CD4-positive, alpha-beta T cell treated with Interleukin-4 for 1 hour (primary cell): ENCODE measurements around the gene ASAP2.

Experiments used
- DNase-seq, 2 donors: peaks; one replicate each; pipeline ENCODE4 v3.0.0-alpha.2; 2020 to 2022

Gene ASAP2

DNA sequence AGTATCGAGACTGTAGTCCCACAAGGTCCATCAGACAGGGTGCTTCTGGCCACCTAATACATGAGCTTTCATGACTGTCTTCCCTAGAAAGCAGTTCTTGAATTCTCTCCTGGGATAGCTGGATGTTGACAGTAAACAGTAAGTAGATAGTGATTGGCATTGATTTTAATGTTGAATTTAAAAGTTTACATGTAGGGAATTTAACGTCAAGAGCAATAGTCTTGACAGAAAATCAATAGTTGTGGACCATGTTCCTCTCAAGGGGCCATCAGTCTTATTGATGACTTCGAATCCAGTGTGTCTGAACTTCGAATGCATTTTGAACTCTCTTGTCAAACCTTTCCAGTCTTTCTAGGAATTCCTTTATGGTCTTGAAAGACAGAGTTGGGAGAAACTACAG, 152.9 kb downstream of the ASAP2 start:
- DNase-seq: no peak

DNA sequence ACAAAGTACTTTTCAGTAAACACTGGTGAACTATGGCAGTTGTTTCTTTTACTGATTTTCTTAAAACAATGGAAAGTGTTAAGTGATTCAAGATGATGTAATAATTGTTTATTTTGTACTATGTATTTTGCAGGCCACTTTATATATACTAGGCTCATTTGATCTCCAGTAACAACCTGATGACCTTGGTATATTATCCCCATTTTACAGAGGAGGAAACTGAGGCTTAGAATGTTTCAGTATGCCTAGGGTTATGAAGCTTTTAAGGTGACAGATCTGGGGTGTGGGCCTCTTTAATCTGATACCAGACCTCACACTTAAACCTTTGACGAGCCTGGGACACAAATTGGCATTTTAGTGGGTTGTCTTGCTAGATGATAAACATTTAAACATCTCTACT, 153.5 kb downstream of the ASAP2 start:
- no peak for DNase-seq

DNA sequence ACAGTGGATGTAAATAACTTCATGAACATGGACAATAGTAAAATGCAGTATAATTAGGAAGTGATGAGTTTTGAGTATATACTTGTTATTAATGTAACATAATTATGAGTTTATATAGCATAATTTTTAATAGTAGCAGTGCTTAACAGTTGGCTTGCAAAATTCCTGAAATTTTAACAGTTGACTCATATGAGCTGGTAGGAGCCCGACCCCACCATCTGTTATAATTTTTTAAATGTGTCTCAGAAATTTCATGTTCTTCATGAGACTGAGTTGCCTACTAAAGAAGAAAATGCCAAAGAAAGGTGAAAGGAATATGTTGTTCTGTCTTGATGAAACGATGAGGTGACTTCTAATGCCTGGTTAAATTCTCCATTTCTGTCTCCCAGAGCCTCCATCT, 154.1 kb downstream of the ASAP2 start:
- no peak for DNase-seq

DNA sequence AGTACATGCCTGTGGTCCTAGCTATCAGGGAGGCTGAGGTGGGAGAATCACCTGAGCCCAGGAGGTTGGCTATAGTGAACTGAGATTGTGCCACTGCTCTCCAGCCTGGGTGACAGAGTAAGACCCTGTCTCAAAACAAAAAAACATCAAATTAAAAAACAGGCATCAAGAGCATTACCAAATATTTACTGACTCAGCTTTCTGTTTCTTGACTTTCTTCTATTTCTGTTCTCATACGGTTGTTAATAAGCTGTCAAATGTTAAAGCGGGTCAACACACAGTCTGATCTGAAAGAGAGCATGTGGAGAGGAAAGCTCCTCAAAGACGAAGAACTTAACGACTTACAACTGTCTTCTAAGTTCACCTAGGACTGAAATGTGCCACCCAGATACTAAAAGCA, 157.8 kb downstream of the ASAP2 start:
- DNase-seq: no peak

DNA sequence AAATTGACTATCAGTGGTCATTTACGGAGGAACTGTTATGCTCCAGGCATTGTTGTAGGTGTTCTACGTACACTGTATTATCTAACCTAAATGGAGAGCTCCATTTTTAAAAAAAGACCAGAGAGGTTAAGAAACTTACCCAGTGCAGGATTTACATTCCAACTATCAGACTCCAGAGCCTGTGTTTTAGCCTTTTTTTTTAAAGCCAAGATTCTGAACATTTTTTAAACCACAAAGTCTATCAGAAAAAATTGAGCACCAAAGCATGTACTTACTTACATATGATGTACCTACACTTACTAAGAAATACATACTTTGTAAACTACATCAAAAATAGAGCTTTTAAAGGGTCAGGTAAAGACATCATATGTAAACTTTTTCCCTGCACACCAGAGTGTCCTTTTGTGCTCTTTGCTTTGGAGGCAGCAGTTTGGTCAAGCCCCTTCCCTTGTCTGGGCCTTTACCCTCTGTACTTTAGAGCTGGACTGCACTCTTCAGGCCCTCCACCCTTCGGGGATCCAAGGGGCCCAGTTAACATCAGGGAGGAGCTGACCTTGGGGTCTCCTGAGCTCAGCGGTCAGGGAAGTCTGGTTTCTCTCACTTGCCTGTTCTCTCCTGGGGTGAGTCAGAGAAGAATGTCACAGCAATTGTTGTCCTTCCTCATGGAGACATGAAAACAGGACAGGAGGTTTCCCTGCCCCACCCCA, 158.3 kb downstream of the ASAP2 start:
- DNase-seq: no peak

DNA sequence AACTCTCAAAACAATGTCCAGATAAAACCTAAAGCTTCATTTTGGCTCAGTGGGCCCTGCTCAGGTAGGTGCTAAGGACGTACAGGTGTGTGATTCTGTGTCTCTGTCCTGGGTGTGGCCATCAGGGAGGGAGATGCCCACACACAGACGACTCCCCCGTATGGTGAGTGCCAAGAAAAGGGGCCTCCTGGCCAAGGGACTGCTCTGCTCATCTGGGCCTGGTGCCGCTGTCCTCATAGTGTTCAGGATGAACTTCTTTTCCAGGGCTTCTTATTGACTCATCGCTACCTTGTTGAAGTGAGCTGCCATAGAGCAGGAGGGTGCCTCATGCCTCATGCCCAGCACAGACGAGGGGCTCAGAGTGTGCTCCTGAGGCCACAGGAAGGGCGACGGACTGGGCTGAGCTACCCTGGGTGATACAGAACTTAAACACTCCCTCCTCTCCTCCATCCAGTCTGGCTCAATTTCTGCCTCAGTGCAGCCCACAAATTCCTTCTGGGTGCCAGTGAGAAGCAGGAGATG, 158.9 kb downstream of the ASAP2 start:
- DNase-seq: no peak

DNA sequence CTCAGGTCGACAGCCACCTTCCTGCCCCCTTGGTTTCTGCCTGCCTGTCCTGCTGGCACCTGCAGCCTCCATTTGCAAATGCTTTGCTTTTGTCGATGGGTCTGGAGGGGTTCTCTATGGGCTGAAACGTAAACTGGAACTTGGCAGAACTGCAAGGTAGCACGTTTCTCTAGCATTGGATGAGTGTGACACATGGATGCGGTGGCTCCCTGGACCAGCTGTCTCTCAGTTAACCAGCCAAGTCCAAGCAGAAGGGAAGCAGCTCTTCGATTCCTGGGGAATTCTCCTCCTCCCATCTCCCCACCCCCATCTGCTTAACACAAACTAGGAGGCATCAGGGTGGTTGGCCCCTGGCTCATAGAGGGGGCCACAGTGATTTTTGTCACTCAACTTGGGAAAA, 159.4 kb downstream of the ASAP2 start:
- DNase-seq: no peak

DNA sequence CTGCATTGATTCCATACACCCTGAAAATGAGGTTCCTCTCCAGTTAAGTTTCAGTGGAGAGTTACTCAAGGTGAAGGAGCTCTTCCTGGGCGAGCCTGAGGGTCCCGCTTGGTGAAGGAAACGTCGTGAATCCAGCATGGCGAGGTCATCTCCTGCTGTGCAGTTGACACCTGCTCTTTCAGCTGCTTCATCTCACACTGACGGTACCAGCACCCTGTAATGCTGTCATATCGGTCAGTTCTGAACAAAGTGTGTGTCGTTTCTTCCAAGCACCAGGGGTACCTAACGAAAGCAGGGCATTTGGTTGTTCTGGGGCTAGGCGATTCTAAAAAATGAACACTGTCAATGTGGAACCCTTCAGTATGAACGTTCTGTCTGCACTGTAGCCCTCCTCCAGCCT, 164.1 kb downstream of the ASAP2 start:
- no peak for DNase-seq

DNA sequence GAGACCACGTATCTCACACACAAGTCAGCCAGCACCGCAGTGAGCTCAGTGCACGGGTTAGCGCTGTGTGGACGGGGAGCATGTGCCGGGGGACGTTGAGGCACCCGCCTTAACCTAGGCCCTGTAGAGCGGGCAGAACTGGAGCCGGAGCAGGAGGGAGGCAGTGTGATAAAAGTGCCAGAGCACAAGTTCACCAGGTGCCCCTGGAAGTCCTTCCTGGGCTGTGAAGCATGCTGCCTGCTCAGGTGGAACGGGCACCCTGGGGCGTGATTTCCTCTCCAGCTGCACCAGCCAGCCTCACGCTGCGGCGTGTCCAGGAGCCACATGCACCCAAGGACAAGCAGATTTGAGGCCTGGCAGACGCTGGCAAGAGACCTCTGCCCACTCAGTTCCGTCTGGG, 166.4 kb downstream of the ASAP2 start:
- no peak for DNase-seq

DNA sequence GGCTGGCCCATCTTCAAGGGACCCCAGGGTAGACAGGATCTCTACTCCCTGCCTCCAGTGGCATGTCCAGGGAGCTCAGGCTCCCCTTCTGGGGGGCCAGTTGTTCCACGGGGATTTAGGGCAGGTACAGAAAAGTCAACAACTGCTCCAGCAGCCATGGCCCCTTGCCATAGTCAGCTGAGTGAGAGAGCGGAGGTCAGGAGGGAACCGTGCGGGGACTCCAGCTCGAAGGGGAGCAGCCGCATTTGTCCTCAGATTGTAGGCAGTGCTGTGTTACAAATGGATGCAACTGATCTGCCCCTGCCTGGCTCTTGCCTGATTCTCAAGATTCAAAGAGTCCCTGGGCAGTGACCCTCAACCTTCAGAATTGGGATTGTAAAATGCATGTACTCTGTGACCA, 166.9 kb downstream of the ASAP2 start:
- DNase-seq: no peak

DNA sequence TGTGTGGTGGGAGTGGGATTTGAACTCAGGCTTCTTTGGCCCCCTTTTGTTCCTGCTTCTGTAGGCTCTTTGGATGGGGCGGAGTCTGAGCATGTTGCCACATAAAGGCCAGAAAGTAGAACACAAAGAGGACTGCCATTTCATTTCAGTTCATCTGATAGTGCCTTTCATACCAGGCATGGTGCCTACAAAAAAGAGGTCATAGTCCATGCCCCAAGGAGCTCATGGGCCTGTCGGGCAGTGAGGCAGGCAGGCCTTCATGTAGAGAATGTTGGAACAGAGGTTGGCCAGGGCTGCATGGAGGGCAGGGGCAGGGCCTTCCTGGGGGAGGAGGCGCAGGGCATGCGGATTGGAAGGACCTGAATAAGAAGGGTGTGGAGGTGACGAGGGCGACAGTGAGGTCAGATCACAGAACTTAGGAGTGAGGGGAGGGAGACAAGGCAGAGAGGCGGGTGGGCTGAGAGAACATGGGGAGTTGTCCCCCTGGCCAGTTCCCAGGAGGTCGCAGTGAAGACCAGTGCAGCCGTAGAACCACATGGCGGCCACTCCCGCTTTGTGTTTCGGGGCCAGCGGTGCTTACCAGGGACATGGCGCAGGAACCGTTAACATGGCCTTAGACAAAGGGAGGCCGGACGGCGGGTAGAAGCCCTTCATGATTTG, 167.6 kb downstream of the ASAP2 start:
- no peak for DNase-seq

DNA sequence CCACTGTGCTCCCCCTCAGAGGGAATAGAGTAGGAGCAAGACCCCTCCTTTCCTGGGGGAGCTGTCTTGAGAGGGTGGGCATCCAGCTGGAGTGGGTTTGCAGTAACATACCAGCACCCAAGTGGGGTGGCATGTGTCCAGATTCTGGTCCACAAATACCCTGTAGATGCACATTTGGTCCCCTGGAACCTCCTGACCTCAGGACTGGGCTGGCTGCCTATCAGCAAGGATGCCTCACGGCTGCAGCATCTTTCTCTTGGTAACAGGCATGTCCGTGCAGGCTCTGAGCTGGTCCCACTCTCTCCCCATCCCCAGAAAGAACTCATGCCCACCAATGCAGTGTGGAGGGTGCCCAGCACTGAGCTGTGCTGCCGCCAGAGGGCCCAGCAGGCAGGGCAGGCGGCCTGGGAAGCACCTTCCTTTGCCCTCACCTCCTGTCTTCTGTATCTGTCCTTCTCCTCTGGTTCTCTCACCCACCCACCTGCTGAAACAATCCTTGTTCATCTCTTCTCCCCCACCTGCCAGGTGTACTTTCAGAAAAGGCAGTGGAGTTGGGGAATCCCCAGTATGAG, 169.3 kb downstream of the ASAP2 start:
- no peak for DNase-seq

DNA sequence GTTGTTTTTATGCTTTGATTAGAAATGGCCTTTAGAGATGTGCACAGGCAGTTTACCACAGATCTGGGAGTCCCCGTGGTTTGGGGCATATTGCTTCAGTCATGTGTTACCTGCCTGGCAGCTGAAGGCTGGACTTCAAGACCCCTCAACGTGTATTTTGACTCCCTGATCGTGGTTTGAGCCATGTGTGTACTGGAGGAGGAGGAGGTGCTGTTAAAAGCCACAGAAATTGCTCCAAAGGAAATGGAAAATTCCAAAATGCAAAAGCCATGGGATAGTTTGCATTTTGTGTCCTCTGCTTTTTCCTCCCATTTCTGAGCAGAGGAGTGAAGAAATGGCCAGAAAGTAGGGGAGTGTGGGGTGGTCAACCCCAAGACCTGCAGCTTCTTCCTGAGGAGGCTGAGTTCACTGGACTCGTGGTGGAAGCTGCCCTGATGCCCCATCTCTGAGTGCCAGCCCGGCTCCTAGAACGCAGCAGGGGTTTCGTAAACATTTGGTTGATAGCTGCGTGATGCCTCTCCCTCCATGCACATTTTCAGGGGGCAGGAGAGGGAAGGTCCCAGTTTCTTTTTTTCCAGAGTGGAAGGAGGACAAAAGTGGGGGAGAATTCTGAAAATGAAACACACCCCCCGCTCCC, 171.0 kb downstream of the ASAP2 start:
- DNase-seq: no peak

DNA sequence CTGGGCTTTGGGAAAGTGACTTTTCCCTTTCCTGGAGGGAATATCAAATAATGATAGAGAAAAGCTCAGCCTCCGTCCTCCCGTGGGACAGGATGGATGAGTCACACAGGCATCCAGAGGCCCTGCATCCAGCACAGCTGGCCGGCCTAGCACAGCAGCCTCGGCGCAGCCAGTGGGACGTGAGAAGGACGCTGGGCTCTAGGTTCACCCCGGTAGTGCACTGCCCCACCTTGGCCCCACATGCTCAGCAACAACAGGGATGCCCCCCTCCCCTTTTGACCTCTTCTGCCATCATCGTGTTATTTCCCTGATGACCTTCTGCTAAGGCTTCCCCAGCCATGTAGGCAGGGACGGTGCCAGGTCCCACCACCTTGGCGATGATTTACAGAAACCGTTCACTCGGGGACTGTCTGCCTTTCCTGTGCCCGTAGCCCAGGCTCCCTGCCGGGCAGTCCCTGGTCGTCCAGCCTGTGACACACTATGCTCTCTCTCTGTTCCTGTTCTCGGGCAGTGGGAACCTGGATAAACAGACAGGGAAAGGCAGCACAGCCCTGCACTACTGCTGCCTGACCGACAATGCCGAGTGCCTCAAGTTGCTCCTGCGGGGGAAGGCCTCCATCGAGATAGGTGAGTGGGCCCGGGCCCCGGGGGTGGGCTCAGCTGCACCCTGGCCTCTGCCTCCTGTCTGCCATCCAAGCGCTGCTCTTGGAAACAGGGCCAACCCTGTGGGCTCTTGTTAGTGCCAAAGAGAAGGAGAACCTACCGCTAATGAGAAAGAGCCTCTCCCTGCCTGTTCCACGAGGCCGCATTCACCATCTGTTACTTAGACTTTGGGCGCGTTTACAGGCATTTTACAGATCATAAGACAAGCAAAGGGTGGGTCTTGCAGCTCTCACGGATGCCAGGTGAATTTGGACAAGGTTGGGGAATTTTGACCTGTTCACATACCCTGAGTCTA, 172.1 kb downstream of the ASAP2 start:
- DNase-seq: no peak

DNA sequence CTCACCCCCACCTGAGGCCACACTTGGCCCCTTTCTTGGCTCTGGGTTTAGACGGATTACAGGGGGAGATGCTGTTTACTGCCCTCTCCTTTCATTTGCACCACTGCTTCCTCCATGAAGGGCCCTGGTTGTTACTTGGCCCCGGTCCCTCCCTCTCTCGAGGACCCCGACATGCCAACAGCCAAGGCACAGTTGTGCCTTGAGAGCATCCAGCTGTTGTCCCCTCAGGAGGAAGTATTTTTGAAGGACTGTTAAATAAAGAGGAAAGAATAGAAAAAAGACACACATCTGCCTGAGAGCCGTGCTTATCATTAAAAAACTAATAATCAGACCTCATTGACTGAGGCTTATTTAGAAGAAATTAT, 172.8 kb downstream of the ASAP2 start:
- no peak for DNase-seq

DNA sequence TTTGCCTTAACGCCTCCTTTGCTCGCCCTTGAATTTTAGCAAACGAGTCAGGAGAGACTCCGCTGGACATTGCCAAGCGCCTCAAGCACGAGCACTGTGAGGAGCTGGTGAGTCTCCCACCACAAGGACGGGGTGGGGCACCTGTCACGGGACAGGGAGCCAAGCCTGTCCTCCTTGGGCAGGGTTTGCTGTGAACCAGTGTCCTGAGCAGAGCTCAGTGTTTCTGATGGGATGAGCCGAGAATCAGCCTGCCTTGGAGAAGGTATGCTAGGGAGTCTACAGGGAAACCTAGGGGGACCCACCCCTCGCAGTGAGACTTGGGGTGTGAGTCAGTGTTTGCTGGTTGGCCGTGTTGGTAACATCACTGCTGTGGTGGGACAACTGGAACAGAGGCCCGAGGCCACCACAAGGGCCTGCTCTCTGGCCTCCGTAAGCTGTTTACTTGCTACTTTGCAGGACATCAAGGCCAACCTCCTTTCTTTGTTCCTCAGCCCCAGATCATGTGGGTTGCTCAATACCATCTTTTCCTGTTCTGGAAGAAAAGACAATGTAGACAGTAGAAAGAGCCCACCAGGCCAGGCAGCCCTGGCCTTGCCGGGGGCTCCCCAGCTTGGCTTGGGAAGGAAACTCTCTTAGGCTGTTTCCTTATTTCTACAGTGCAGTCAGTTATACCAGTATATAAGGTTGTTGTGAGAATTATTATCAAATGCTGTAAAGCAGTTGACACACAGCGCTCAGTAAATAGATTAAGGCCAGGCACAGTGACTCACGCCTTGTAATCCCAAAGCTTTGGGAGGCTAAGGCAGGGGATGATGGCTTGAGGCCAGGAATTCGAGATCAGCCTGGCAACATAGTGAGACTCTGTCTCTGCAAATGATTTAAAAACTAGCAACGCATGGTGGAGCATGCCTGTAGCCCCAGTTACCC, 174.4 kb downstream of the ASAP2 start:
- DNase-seq: no peak

DNA sequence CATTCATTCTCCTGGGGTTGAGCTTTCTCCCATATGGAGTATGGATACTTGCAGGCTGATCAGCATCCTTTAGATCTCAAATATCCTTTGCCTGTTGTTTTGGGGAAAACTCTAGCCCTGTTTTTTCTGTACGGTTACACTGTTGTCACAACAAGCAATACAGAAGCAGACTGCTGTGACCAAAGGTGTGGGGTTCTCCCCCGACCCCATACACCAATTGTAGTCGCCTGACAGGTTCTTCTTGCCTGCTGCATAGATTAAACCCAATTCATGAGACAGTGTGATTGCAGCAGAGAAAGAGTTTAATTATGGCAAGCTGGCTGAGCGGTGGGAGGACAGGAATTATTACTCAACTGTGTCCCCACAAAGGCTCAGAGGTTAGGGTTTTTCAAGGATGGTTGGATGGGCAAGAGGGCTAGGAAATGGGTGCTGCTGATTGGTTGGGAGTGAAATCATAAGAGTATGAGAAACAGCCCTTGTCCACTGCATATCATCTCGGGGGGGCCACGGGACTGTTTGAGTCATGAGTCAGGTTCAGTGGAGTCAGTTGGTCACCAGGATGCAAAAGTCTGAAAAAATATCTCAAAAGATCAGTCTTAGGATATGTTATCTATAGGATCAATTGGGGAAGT, 176.1 kb downstream of the ASAP2 start:
- no peak for DNase-seq

DNA sequence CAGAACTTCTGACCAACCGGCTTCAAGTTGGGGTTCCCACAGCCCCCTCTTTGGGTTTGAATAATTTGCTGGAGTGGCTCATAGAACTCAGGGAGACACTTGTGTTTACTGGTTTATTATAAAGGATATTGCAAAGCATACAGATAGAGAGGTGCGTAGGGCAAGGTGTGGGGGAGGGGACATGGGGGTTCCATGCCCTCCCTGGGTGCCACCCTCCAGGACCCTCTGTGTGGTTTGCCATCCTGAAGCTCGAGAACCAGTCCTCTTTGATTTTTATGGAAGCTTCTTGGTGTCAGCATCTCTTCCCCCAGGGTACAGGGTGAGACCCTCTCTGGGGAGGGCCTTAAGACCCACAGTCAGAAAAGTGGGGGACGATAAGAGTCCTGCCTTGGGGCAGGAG, 177.9 kb downstream of the ASAP2 start:
- DNase-seq: no peak

DNA sequence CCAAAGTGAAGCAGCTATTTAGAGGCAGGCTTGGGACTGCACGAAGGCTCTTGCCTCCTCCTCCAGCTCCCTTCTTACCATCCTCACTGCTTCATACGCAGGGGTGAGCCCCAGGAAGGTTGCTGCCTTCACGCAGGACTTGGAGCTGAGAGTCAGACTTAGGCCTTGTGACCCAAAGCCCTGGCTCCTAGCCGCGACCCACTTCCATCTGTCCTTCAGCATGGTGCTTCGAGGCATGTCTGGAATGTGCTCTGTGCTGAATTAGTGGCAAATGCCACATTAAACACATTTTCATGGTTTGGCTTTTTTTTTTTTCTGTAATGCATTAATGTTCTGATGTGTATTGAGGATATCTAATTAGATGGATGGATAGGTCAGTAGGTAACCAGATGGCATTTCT, 179.2 kb downstream of the ASAP2 start:
- DNase-seq: no peak

DNA sequence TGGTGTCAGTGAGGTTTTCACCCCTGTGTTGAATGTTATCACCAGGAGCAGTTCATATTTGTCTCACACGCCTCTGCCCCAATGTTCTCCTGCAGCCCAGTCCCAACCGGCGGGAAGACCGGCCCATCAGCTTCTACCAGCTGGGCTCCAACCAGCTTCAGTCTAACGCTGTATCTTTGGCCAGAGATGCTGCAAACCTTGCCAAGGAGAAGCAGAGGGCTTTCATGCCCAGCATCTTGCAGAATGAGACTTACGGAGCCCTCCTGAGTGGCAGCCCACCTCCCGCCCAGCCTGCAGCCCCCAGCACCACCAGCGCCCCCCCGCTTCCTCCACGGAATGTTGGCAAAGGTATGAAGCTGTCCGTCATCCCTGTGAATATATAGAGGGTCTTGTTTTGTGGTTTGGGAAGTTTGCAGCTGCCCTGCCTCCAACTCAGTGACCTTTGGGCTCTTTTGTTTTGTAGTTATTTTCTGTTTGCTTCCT, 181.6 kb downstream of the ASAP2 start:
- no peak for DNase-seq
